Astrocyte (in vitro differentiated cells and primary cell): Measurements from ENCODE around the gene ARPC4. TPM values are rescaled to one million over a fixed set of nuclear protein-coding genes. Genes with fewer than 3 reads are reported as not detected.
A peak's percentile ranks its signal among the peaks of the same experiment; 100 is the strongest.

Experiments
- DNase-seq: peaks from one replicate; pipeline ENCODE4 v3.0.0-alpha.2; 2010; ENCODE audit warnings: low read depth
- FAIRE-seq: peaks from 2 replicates; lab custom pipeline; 2011; peaks lifted over from hg19 to GRCh38; lab: Jason Lieb, UNC
- H2AFZ ChIP-seq: 2 replicates; pipeline ENCODE4 v1.6.0; 2012; ENCODE audit warnings: low read depth, low read length, inconsistent platforms
- H3K27ac ChIP-seq: 2 replicates; pipeline ENCODE4 v1.5.1; 2011; ENCODE audit warnings: low read depth, low read length, inconsistent platforms
- H3K27me3 ChIP-seq: 2 replicates; pipeline ENCODE4 v1.6.0; 2011; ENCODE audit warnings: low read length, inconsistent platforms; ENCODE audit not compliant: insufficient read depth
- H3K36me3 ChIP-seq: 2 replicates; pipeline ENCODE4 v1.5.1; 2011; ENCODE audit warnings: low read length, inconsistent platforms; ENCODE audit not compliant: insufficient read depth
- H3K4me1 ChIP-seq: 2 replicates; pipeline ENCODE4 v1.5.1; 2011; ENCODE audit warnings: low read length, inconsistent platforms; ENCODE audit not compliant: insufficient read depth
- H3K4me2 ChIP-seq: 2 replicates; pipeline ENCODE4 v1.6.0; 2012; ENCODE audit warnings: low read length, inconsistent platforms
- H3K4me3 ChIP-seq: 2 replicates; pipeline ENCODE4 v1.5.1; 2011; ENCODE audit warnings: low read depth, mild to moderate bottlenecking, low read length, inconsistent platforms; ENCODE audit not compliant: insufficient read depth
- H3K79me2 ChIP-seq: 2 replicates; pipeline ENCODE4 v1.6.0; 2012; ENCODE audit warnings: mild to moderate bottlenecking, low read length, inconsistent platforms; ENCODE audit not compliant: insufficient read depth
- H3K9ac ChIP-seq: 2 replicates; pipeline ENCODE4 v1.6.0; 2012; ENCODE audit warnings: mild to moderate bottlenecking, low read length, inconsistent platforms
- H3K9me3 ChIP-seq: 2 replicates; pipeline ENCODE4 v1.5.1; 2012; ENCODE audit warnings: low read depth, mild to moderate bottlenecking, low read length, inconsistent platforms; ENCODE audit not compliant: insufficient read depth
- H4K20me1 ChIP-seq: 2 replicates; pipeline ENCODE4 v1.6.0; 2012; ENCODE audit warnings: low read length, inconsistent platforms; ENCODE audit not compliant: insufficient read depth
- H3K27ac Mint-ChIP-seq: one replicate; pipeline ENCODE4 v1.8.0; 2021; ENCODE audit warnings: mild to moderate bottlenecking, mixed read lengths; ENCODE audit not compliant: unreplicated experiment
- H3K27me3 Mint-ChIP-seq: one replicate; pipeline ENCODE4 v1.8.0; 2021; ENCODE audit warnings: low read depth, mixed read lengths; ENCODE audit not compliant: unreplicated experiment
- H3K36me3 Mint-ChIP-seq: one replicate; pipeline ENCODE4 v1.8.0; 2021; ENCODE audit warnings: low read depth, mixed read lengths; ENCODE audit not compliant: unreplicated experiment
- H3K4me1 Mint-ChIP-seq: one replicate; pipeline ENCODE4 v1.8.0; 2021; ENCODE audit warnings: low read depth, mixed read lengths; ENCODE audit not compliant: unreplicated experiment
- H3K4me3 Mint-ChIP-seq: one replicate; pipeline ENCODE4 v1.8.0; 2021; ENCODE audit warnings: mild to moderate bottlenecking, moderate library complexity, mixed read lengths; ENCODE audit not compliant: unreplicated experiment
- H3K9me3 Mint-ChIP-seq: one replicate; pipeline ENCODE4 v1.8.0; 2021; ENCODE audit warnings: mild to moderate bottlenecking, mixed read lengths; ENCODE audit not compliant: unreplicated experiment
- CTCF ChIP-seq: IDR thresholded peaks from 2 replicates; pipeline ENCODE4 v1.5.1; 2011; ENCODE audit warnings: low read depth, mild to moderate bottlenecking, inconsistent platforms, low read length, moderate library complexity; ENCODE audit not compliant: insufficient read depth
- EZH2 ChIP-seq: IDR thresholded peaks from 2 replicates; pipeline ENCODE4 v1.6.1; 2012; ENCODE audit warnings: mild to moderate bottlenecking, low read length, inconsistent platforms; ENCODE audit not compliant: insufficient read depth
- total RNA-seq: library from RNA; stranded (reverse); gene quantifications from 2 replicates; pipeline ENCODE4 v1.2.1, GENCODE V29; 2021

Gene ARPC4
- total RNA-seq, 1 donor from 2014 or later = 205 TPM

DNA sequence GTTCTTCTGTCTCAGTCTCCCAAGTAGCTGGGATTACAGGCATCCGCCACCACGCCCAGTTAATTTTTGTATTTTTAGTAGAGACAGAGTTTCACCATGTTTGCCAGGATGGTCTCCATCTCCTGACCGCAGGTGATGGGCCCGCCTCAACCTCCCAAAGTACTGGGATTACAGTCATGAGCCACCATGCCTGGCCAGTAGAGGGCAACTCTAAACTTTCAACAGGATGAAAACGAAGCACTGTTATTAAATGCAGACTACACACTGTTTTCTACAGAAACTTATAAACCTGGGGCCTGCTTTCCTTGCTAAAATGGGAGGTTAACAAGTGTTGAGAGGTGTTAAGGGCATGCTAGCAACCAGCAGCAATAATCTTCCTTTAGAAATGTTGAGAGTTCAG, 7.6 kb downstream of the ARPC4 start:
- Mint-ChIP-seq H3K36me3 (peaks cover 34% of the 10 kb centered on the region), H3K4me1 (peaks cover 17% of the 10 kb centered on the region)

GRCh38 chr3:9803494-9803893, 10.6 kb downstream of the ARPC4 start:
- H3K4me3 Mint-ChIP-seq = no peak overlapping the region
- H2AFZ ChIP-seq = no peak overlapping the region
- H3K27me3 Mint-ChIP-seq = no peaks in the 10 kb centered on the region
- no peak overlapping the region for H3K4me3 ChIP-seq
- H3K4me1 ChIP-seq = peaks cover 9% of the 10 kb centered on the region
- TF ChIP-seq EZH2 = no peak
- TF ChIP-seq CTCF = no peak
- H3K36me3 ChIP-seq = peaks cover 63% of the 10 kb centered on the region
- peaks cover 14% of the 10 kb centered on the region for H3K4me1 Mint-ChIP-seq
- H3K27me3 ChIP-seq = no peaks in the 10 kb centered on the region
- no peak overlapping the region for H3K4me2 ChIP-seq
- no peak overlapping the region for H3K9ac ChIP-seq
- peaks cover 34% of the 10 kb centered on the region for H3K79me2 ChIP-seq
- H3K36me3 Mint-ChIP-seq = peaks cover 32% of the 10 kb centered on the region
- no peak for FAIRE-seq
- no peak for DNase-seq
- H3K27ac Mint-ChIP-seq = peak overlapping the region; percentile 66
- H3K27ac ChIP-seq = no peak overlapping the region
- H3K9me3 Mint-ChIP-seq = no peaks in the 10 kb centered on the region
- H3K9me3 ChIP-seq = no peaks in the 10 kb centered on the region
- peaks cover 70% of the 10 kb centered on the region for H4K20me1 ChIP-seq

More for the DNA sequence above, 7.6 kb downstream of the ARPC4 start:
- H3K27ac Mint-ChIP-seq = no peak overlapping the region
- Histone ChIP-seq H3K9ac (no peak overlapping the region), H3K27me3 (no peaks in the 10 kb centered on the region), H3K36me3 (peaks cover 64% of the 10 kb centered on the region), H3K9me3 (no peaks in the 10 kb centered on the region), H4K20me1 (peaks cover 77% of the 10 kb centered on the region), H3K4me1 (no peaks in the 10 kb centered on the region), H3K4me3 (no peak overlapping the region), H3K79me2 (peaks cover 63% of the 10 kb centered on the region), H2AFZ (no peak overlapping the region), H3K4me2 (no peak overlapping the region), H3K27ac (no peak overlapping the region)
- H3K4me3 Mint-ChIP-seq = no peak overlapping the region
- no peaks in the 10 kb centered on the region for H3K9me3 Mint-ChIP-seq
- FAIRE-seq = no peak
- TF ChIP-seq CTCF (peak; percentile 15), EZH2 (no peak)
- no peaks in the 10 kb centered on the region for H3K27me3 Mint-ChIP-seq
- no peak for DNase-seq

- no peak overlapping the region for H3K9ac ChIP-seq
- peaks cover 54% of the 10 kb centered on the region for H3K36me3 ChIP-seq
- H3K27me3 ChIP-seq = no peaks in the 10 kb centered on the region
- H3K79me2 ChIP-seq = peaks cover 23% of the 10 kb centered on the region
- Mint-ChIP-seq H3K27ac (no peak overlapping the region), H3K4me1 (peaks cover 26% of the 10 kb centered on the region), H3K4me3 (no peak overlapping the region), H3K27me3 (no peaks in the 10 kb centered on the region), H3K36me3 (peaks cover 30% of the 10 kb centered on the region), H3K9me3 (no peaks in the 10 kb centered on the region)
- peaks cover 62% of the 10 kb centered on the region for H4K20me1 ChIP-seq
- DNase-seq (no peak), FAIRE-seq (no peak)
- no peak overlapping the region for H3K27ac ChIP-seq
- TF ChIP-seq EZH2 (no peak), CTCF (no peak)
- H3K4me2 ChIP-seq = no peak overlapping the region
- peaks cover 15% of the 10 kb centered on the region for H3K4me1 ChIP-seq
- no peaks in the 10 kb centered on the region for H3K9me3 ChIP-seq
- H2AFZ ChIP-seq = no peak overlapping the region
- no peak overlapping the region for H3K4me3 ChIP-seq
These were observed 12.1 kb downstream of the ARPC4 start for GRCh38 chr3:9804996-9805395.
